HepG2 (cell line): ENCODE results near the gene C2orf15. TPM values are rescaled to one million over a fixed set of nuclear protein-coding genes. Genes with fewer than 3 reads are reported as not detected.

Source experiments
- CCAR2 ChIP-seq: fragments of 200-400 bp; formaldehyde crosslinking; optimal IDR thresholded peaks from 2 replicates; pipeline ENCODE3; 2018; ENCODE audit warnings: low read depth, mild to moderate bottlenecking, low read length, moderate library complexity
- GTF2F1 ChIP-seq: fragments of 150-350 bp; IDR thresholded peaks from 2 replicates; pipeline ENCODE4 v1.6.1; 2014; ENCODE audit warnings: low read length
- HMG20A ChIP-seq: IDR thresholded peaks from 2 replicates; pipeline ENCODE4 v1.6.1; 2016; ENCODE audit warnings: borderline replicate concordance
- ISX ChIP-seq: sonication (generic); formaldehyde crosslinking; conservative IDR thresholded peaks from 2 replicates; pipeline ENCODE4 v1.5.0; 2020; ENCODE audit warnings: missing genetic modification reagents
- KLF12 ChIP-seq: sonication (generic); formaldehyde crosslinking; IDR thresholded peaks from 2 replicates; pipeline ENCODE4 v1.4.0; 2020; ENCODE audit warnings: missing genetic modification reagents, borderline replicate concordance
- KMT2B ChIP-seq: IDR thresholded peaks from 2 replicates; pipeline ENCODE4 v1.6.1; 2016; ENCODE audit warnings: missing genetic modification reagents, missing compliant biosample characterization
- SPEN ChIP-seq: sonication (generic); formaldehyde crosslinking; IDR thresholded peaks from 2 replicates; pipeline ENCODE4 v1.5.1; 2020; ENCODE audit warnings: low read depth, mild to moderate bottlenecking, missing genetic modification reagents
- SRY ChIP-seq: sonication (generic); formaldehyde crosslinking; IDR thresholded peaks from 2 replicates; pipeline ENCODE4 v1.8.0; 2022; ENCODE audit warnings: mild to moderate bottlenecking, missing genetic modification reagents
- ZFP36L1 ChIP-seq: sonication (generic); formaldehyde crosslinking; IDR thresholded peaks from 2 replicates; pipeline ENCODE4 v1.8.0; 2022; ENCODE audit warnings: mild to moderate bottlenecking, missing genetic modification reagents, moderate library complexity
- ZNF792 ChIP-seq: IDR thresholded peaks from 2 replicates; pipeline ENCODE4 v1.6.1; 2016
- polyA plus RNA-seq, 8 experiments: library from polyadenylated mRNA; depleted of rRNA in 3 of 8; stranded (reverse) in 7 of 8; unstranded in 1 of 8; fragments of >200 nt; fragmentation: Illumina TruSeq in 4 of 8; extraction: Trizol in 4 of 8; gene quantifications; 2 replicates each; pipeline versions ENCODE4 v1.2.1 to v1.2.3, GENCODE V29; 2011 to 2016; ENCODE audit warnings: low read depth in 4 of 8, missing spikeins in 1 of 8, mixed read lengths in 1 of 8; ENCODE audit not compliant: insufficient read depth in 1 of 8
- total RNA-seq, 5 experiments: library from RNA; depleted of rRNA; stranded (reverse); fragments of >200 nt; fragmentation: Illumina TruSeq; extraction: Trizol; gene quantifications; 2 replicates each; pipeline ENCODE4 v1.2.3, GENCODE V29; 2016; ENCODE audit warnings: low read depth in 1 of 5
- TF ChIP-seq, protein P1 (sequence below), 2 experiments: sonication (generic) in 1 of 2; formaldehyde crosslinking in 1 of 2; IDR thresholded peaks; 2 replicates each; pipeline versions ENCODE4 v1.4.0 to v1.6.1; 2018 to 2020; ENCODE audit warnings: missing genetic modification reagents in 2 of 2, borderline replicate concordance in 1 of 2, low read depth in 1 of 2, mild to moderate bottlenecking in 1 of 2, missing biosample characterization in 1 of 2
- TF ChIP-seq, protein P2 (sequence below): sonication (generic); formaldehyde crosslinking; IDR thresholded peaks from 2 replicates; pipeline ENCODE4 v1.8.1; 2023; ENCODE audit warnings: mild to moderate bottlenecking, missing genetic modification reagents
- TF ChIP-seq, protein P3 (sequence below): sonication (generic); formaldehyde crosslinking; IDR thresholded peaks from 2 replicates; pipeline ENCODE4 v1.5.0; 2020; ENCODE audit warnings: missing genetic modification reagents, mild to moderate bottlenecking, borderline replicate concordance
- TF ChIP-seq, protein P4 (sequence below): sonication (generic); formaldehyde crosslinking; IDR thresholded peaks from 2 replicates; pipeline ENCODE4 v1.4.0; 2020; ENCODE audit warnings: missing genetic modification reagents, mild to moderate bottlenecking, borderline replicate concordance
- TF ChIP-seq, protein P5 (sequence below): IDR thresholded peaks from 2 replicates; pipeline ENCODE4 v1.6.1; 2012; ENCODE audit warnings: low read length, improper control_type of control experiment

C2orf15 gene
- total and polyA plus RNA-seq, 2 of the 13 experiments (the other 11 are each of a cell fraction or from before 2014, with no cell fraction given) = 5.5 to 8.3 TPM

DNA sequence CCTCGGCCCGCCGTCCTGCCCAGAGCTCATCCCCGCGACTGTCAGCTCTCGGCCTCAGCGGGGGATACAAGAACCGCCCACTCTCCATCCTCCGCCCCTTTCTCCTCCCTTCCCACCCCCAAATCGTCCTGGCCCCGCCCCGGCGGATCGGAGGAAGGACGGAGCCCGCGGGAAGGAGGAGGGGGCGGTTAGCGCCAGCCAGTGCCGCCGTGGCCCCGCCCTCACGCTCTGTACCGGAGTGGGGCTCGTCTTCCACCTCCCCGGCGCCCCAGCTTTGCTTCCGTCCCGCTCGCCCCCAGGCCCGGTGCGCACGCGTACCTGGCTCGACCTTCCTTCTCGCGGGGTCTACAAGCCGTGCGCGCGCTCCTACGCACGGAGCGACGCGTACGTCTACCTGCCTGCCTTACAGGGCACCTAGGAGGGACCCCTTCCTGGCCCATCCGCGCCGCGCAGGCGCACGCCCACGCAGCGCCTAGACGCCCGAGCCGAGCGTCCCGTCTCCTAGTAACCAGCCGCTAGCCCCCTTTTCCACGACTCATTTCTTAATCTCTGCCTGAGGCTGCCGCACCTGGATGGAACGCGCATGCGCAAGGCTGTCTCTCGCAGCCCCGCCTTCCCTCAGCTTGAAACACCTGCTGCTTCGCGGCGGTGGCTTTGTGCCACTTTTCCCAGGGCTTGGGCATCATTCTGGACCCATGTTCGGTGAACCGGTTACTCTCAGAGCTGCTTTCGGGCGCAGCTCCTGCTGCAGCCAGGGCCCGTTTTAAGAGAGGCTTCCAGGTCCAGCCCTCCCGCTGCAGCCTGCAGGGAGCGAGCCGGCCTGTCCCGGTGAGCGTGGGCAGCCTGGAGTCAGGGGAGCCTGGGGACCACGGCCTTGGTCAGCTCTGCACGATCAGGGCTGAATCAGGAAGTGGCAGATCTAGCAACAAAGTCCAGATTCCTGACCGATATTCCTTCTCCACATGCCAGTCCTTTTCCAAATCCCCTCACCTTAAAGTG lies at the start of gene C2orf15 (continued):
- TF ChIP-seq, protein P1, sequence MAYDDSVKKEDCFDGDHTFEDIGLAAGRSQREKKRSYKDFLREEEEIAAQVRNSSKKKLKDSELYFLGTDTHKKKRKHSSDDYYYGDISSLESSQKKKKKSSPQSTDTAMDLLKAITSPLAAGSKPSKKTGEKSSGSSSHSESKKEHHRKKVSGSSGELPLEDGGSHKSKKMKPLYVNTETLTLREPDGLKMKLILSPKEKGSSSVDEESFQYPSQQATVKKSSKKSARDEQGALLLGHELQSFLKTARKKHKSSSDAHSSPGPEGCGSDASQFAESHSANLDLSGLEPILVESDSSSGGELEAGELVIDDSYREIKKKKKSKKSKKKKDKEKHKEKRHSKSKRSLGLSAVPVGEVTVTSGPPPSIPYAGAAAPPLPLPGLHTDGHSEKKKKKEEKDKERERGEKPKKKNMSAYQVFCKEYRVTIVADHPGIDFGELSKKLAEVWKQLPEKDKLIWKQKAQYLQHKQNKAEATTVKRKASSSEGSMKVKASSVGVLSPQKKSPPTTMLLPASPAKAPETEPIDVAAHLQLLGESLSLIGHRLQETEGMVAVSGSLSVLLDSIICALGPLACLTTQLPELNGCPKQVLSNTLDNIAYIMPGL (CRISPR knock-in tag; IDR thresholded peaks at IDR 0.05; ENCODE audit: borderline replicate concordance in 1 of 2, low read depth in 1 of 2) = peak; percentile 6 to 43
- no peak for TF ChIP-seq CCAR2
- peak; percentile 87 for TF ChIP-seq SPEN (CRISPR knock-in tag)
- TF ChIP-seq, protein P2, sequence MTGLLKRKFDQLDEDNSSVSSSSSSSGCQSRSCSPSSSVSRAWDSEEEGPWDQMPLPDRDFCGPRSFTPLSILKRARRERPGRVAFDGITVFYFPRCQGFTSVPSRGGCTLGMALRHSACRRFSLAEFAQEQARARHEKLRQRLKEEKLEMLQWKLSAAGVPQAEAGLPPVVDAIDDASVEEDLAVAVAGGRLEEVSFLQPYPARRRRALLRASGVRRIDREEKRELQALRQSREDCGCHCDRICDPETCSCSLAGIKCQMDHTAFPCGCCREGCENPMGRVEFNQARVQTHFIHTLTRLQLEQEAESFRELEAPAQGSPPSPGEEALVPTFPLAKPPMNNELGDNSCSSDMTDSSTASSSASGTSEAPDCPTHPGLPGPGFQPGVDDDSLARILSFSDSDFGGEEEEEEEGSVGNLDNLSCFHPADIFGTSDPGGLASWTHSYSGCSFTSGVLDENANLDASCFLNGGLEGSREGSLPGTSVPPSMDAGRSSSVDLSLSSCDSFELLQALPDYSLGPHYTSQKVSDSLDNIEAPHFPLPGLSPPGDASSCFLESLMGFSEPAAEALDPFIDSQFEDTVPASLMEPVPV = no peak; the same call in 1 of the 2 replicates
- TF ChIP-seq, protein P3, sequence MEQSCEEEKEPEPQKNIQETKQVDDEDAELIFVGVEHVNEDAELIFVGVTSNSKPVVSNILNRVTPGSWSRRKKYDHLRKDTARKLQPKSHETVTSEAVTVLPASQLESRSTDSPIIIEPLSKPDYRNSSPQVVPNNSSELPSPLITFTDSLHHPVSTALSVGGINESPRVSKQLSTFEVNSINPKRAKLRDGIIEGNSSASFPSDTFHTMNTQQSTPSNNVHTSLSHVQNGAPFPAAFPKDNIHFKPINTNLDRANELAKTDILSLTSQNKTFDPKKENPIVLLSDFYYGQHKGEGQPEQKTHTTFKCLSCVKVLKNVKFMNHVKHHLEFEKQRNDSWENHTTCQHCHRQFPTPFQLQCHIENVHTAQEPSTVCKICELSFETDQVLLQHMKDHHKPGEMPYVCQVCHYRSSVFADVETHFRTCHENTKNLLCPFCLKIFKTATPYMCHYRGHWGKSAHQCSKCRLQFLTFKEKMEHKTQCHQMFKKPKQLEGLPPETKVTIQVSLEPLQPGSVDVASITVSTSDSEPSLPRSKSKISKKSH (CRISPR knock-in tag) = peak; percentile 80; the same call in 1 of the 2 replicates
- TF ChIP-seq ZFP36L1 (CRISPR knock-in tag) = peak; percentile 95
- TF ChIP-seq KLF12 = peak; percentile 91; the same call in 1 of the 2 replicates
- peak; percentile 86; the same call in 1 of the 2 replicates for TF ChIP-seq SRY (CRISPR knock-in tag)
- TF ChIP-seq, protein P4, sequence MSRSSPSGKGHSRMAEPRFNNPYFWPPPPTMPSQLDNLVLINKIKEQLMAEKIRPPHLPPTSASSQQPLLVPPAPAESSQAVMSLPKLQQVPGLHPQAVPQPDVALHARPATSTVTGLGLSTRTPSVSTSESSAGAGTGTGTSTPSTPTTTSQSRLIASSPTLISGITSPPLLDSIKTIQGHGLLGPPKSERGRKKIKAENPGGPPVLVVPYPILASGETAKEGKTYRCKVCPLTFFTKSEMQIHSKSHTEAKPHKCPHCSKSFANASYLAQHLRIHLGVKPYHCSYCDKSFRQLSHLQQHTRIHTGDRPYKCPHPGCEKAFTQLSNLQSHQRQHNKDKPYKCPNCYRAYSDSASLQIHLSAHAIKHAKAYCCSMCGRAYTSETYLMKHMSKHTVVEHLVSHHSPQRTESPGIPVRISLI (CRISPR knock-in tag) = peak; percentile 25
- TF ChIP-seq, protein P5, sequence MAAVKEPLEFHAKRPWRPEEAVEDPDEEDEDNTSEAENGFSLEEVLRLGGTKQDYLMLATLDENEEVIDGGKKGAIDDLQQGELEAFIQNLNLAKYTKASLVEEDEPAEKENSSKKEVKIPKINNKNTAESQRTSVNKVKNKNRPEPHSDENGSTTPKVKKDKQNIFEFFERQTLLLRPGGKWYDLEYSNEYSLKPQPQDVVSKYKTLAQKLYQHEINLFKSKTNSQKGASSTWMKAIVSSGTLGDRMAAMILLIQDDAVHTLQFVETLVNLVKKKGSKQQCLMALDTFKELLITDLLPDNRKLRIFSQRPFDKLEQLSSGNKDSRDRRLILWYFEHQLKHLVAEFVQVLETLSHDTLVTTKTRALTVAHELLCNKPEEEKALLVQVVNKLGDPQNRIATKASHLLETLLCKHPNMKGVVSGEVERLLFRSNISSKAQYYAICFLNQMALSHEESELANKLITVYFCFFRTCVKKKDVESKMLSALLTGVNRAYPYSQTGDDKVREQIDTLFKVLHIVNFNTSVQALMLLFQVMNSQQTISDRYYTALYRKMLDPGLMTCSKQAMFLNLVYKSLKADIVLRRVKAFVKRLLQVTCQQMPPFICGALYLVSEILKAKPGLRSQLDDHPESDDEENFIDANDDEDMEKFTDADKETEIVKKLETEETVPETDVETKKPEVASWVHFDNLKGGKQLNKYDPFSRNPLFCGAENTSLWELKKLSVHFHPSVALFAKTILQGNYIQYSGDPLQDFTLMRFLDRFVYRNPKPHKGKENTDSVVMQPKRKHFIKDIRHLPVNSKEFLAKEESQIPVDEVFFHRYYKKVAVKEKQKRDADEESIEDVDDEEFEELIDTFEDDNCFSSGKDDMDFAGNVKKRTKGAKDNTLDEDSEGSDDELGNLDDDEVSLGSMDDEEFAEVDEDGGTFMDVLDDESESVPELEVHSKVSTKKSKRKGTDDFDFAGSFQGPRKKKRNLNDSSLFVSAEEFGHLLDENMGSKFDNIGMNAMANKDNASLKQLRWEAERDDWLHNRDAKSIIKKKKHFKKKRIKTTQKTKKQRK = no peak
- no peak for TF ChIP-seq HMG20A (CRISPR knock-in tag)
- TF ChIP-seq ZNF792 (CRISPR knock-in tag) = peak; percentile 13; the same call in 1 of the 2 replicates
- 0 out of 2 replicates have a peak, but pooled peaks have one; percentile 84 for TF ChIP-seq ISX (CRISPR knock-in tag)
- TF ChIP-seq KMT2B (CRISPR knock-in tag) = peak; percentile 92
- no peak for TF ChIP-seq GTF2F1
